Measurements from ENCODE around the gene NSUN3.
A peak's percentile ranks its signal among the peaks of the same experiment; 100 is the strongest.
"Not testable (repeated sequence)": the region's sequence is repeated elsewhere in the genome, so short reads cannot be mapped to it uniquely, and the experiment has no call there.

Gene NSUN3

GRCh38 chr3:94099311-94099710, 36.5 kb downstream of the NSUN3 start:
- no peaks in the 10 kb centered on the region for H3K9me3 ChIP-seq (ENCODE audit: control insufficient read depth, low read length)

GRCh38 chr3:94101860-94102259, 39.0 kb downstream of the NSUN3 start:
- Histone ChIP-seq H3K9me3 (ENCODE audit: control insufficient read depth, low read length) (no peaks in the 10 kb centered on the region), H3K27me3 (replicated peaks; ENCODE audit: control insufficient read depth, insufficient read depth, low read length) (no peaks in the 10 kb centered on the region), H3K4me1 (ENCODE audit: control insufficient read depth, insufficient read depth, low read length) (peaks cover 13% of the 10 kb centered on the region), H3K36me3 (ENCODE audit: control insufficient read depth, insufficient read depth, low read length, severe bottlenecking) (peaks cover 20% of the 10 kb centered on the region), H3K9ac (ENCODE audit: low read length) (no peak overlapping the region), H3K4me3 (ENCODE audit: low read length) (no peak overlapping the region)
- DNase-seq (ENCODE audit: low read depth): peak; percentile 35

More at GRCh38 chr3:94099311-94099710, 36.5 kb downstream of the NSUN3 start:
- DNase-seq (ENCODE audit: low read depth): no peak
- H3K4me1 ChIP-seq (ENCODE audit: control insufficient read depth, insufficient read depth, low read length): peaks cover 13% of the 10 kb centered on the region
- H3K9ac ChIP-seq (ENCODE audit: low read length): no peak overlapping the region
- no peaks in the 10 kb centered on the region for H3K27me3 ChIP-seq (replicated peaks; ENCODE audit: control insufficient read depth, insufficient read depth, low read length)
- H3K36me3 ChIP-seq (ENCODE audit: control insufficient read depth, insufficient read depth, low read length, severe bottlenecking): peaks cover 18% of the 10 kb centered on the region
- no peak overlapping the region for H3K4me3 ChIP-seq (ENCODE audit: low read length)

- H3K4me3 ChIP-seq (ENCODE audit: low read length): no peak overlapping the region
- no peaks in the 10 kb centered on the region for H3K27me3 ChIP-seq (replicated peaks; ENCODE audit: control insufficient read depth, insufficient read depth, low read length)
- peaks cover 16% of the 10 kb centered on the region for H3K36me3 ChIP-seq (ENCODE audit: control insufficient read depth, insufficient read depth, low read length, severe bottlenecking)
- no peaks in the 10 kb centered on the region for H3K4me1 ChIP-seq (ENCODE audit: control insufficient read depth, insufficient read depth, low read length)
- H3K9me3 ChIP-seq (ENCODE audit: control insufficient read depth, low read length): no peaks in the 10 kb centered on the region
- no peak overlapping the region for H3K9ac ChIP-seq (ENCODE audit: low read length)
- no peak for DNase-seq (ENCODE audit: low read depth)
Measured at GRCh38 chr3:94106268-94106667, 43.4 kb downstream of the NSUN3 start.

DNA sequence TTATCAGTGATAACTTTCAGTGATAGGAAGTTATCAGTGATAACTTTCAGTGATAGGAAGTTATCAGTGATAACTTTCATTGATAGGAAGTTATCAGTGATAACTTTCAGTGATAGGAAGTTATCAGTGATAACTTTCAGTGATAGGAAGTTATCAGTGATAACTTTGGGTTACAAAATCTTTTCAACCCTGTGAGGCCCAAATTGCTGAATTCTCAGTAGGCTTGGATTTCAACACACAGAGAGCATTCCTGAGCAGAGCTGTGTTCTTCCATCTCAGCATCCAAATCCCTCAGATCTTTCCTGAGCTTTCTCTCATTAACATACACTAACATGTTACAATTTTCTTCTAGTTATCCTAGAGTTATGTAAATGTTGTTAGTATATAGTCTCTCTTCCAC, 47.4 kb downstream of the NSUN3 start:
- not testable (repeated sequence) for H3K9me3 ChIP-seq (ENCODE audit: control insufficient read depth, low read length); H3K9ac ChIP-seq (ENCODE audit: low read length); H3K4me3 ChIP-seq (ENCODE audit: low read length); H3K4me1 ChIP-seq (ENCODE audit: control insufficient read depth, insufficient read depth, low read length); H3K36me3 ChIP-seq (ENCODE audit: control insufficient read depth, insufficient read depth, low read length, severe bottlenecking); H3K27me3 ChIP-seq (replicated peaks; ENCODE audit: control insufficient read depth, insufficient read depth, low read length)
- DNase-seq (ENCODE audit: low read depth): peak; percentile 45

DNA sequence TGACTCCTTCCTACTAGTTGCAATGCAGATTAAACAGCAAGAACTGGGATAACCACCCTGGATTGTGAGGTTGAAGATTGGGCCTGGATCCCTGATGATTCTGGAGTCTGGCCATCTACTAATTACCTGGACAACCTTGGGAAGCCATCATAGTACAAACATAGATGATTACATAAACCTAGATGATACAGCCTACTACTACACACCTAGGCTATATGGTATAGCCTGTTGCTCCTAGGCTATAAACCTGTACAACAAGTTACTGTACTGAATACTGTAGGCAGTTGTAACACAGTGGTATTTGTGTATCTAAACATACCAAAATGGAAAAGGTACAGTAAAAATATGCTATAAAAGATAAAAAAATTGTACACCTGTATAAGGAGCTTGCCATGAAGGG, 48.0 kb downstream of the NSUN3 start:
- H3K4me1 ChIP-seq (ENCODE audit: control insufficient read depth, insufficient read depth, low read length): no peaks in the 10 kb centered on the region
- no peaks in the 10 kb centered on the region for H3K9me3 ChIP-seq (ENCODE audit: control insufficient read depth, low read length)
- H3K36me3 ChIP-seq (ENCODE audit: control insufficient read depth, insufficient read depth, low read length, severe bottlenecking): peaks cover 9% of the 10 kb centered on the region
- H3K4me3 ChIP-seq (ENCODE audit: low read length): no peak overlapping the region
- no peaks in the 10 kb centered on the region for H3K27me3 ChIP-seq (replicated peaks; ENCODE audit: control insufficient read depth, insufficient read depth, low read length)
- no peak overlapping the region for H3K9ac ChIP-seq (ENCODE audit: low read length)
- DNase-seq (ENCODE audit: low read depth): no peak

DNA sequence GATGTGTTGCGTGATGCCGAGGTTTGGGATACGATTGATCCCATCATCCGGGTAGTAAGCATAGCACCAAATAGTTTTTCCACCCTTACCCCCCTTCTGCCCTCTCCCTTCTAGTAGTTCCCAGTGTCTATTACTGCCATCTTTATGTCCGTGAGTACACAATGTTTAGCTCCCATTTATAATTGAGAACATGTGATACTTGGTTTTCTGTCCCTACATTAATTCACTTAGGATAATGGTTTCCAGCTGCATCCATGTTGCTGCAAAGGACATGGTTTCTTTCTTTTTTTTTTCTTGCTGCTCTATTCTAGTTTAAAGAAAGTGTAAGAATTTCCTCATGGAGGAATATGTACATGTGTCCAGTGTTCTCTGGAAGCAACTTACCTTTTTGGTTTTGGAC, 51.8 kb downstream of the NSUN3 start:
- H3K36me3 ChIP-seq (ENCODE audit: control insufficient read depth, insufficient read depth, low read length, severe bottlenecking): peaks cover 6% of the 10 kb centered on the region
- H3K27me3 ChIP-seq (replicated peaks; ENCODE audit: control insufficient read depth, insufficient read depth, low read length): no peaks in the 10 kb centered on the region

DNA sequence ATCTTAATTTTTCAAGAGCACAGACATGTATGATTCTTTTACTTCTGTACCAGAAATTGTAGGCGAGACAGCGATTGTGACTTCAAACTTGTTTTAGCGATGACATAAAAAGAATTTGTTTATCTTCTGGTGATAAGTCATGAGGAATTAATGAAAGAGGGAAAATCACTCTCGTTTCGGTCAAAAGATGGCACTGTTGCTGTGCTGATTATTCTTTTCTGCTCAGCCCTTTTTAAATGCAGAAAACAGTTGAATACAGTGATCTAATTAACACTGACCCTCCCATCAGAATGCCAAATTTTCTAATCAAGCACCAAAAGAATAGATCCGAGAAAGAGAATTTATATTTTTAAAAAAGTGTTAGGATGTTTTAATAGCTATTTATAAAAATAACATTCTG, 52.6 kb downstream of the NSUN3 start:
- DNase-seq (ENCODE audit: low read depth): peak; percentile 59
- Histone ChIP-seq H3K4me3 (ENCODE audit: low read length) (no peak overlapping the region), H3K27me3 (replicated peaks; ENCODE audit: control insufficient read depth, insufficient read depth, low read length) (no peaks in the 10 kb centered on the region), H3K36me3 (ENCODE audit: control insufficient read depth, insufficient read depth, low read length, severe bottlenecking) (peaks cover 6% of the 10 kb centered on the region), H3K4me1 (ENCODE audit: control insufficient read depth, insufficient read depth, low read length) (no peaks in the 10 kb centered on the region), H3K9ac (ENCODE audit: low read length) (no peak overlapping the region), H3K9me3 (ENCODE audit: control insufficient read depth, low read length) (no peaks in the 10 kb centered on the region)

More for the DNA sequence above, 51.8 kb downstream of the NSUN3 start:
- no peaks in the 10 kb centered on the region for H3K9me3 ChIP-seq (ENCODE audit: control insufficient read depth, low read length)
- no peak overlapping the region for H3K4me3 ChIP-seq (ENCODE audit: low read length)
- H3K9ac ChIP-seq (ENCODE audit: low read length): no peak overlapping the region
- H3K4me1 ChIP-seq (ENCODE audit: control insufficient read depth, insufficient read depth, low read length): no peaks in the 10 kb centered on the region
- DNase-seq (ENCODE audit: low read depth): peak; percentile 61

- no peak overlapping the region for H3K9ac ChIP-seq (ENCODE audit: low read length)
- no peaks in the 10 kb centered on the region for H3K36me3 ChIP-seq (ENCODE audit: control insufficient read depth, insufficient read depth, low read length, severe bottlenecking)
- DNase-seq (ENCODE audit: low read depth): no peak
- no peaks in the 10 kb centered on the region for H3K9me3 ChIP-seq (ENCODE audit: control insufficient read depth, low read length)
- H3K4me1 ChIP-seq (ENCODE audit: control insufficient read depth, insufficient read depth, low read length): no peaks in the 10 kb centered on the region
- H3K27me3 ChIP-seq (replicated peaks; ENCODE audit: control insufficient read depth, insufficient read depth, low read length): no peaks in the 10 kb centered on the region
- H3K4me3 ChIP-seq (ENCODE audit: low read length): no peak overlapping the region
Measured at GRCh38 chr3:94117729-94118128, 54.9 kb downstream of the NSUN3 start.

GRCh38 chr3:94118390-94118789, 55.5 kb downstream of the NSUN3 start:
- no peaks in the 10 kb centered on the region for H3K27me3 ChIP-seq (replicated peaks; ENCODE audit: control insufficient read depth, insufficient read depth, low read length)
- H3K4me1 ChIP-seq (ENCODE audit: control insufficient read depth, insufficient read depth, low read length): no peaks in the 10 kb centered on the region
- DNase-seq (ENCODE audit: low read depth): no peak
- no peaks in the 10 kb centered on the region for H3K36me3 ChIP-seq (ENCODE audit: control insufficient read depth, insufficient read depth, low read length, severe bottlenecking)
- H3K4me3 ChIP-seq (ENCODE audit: low read length): no peak overlapping the region
- H3K9me3 ChIP-seq (ENCODE audit: control insufficient read depth, low read length): no peaks in the 10 kb centered on the region
- no peak overlapping the region for H3K9ac ChIP-seq (ENCODE audit: low read length)

DNA sequence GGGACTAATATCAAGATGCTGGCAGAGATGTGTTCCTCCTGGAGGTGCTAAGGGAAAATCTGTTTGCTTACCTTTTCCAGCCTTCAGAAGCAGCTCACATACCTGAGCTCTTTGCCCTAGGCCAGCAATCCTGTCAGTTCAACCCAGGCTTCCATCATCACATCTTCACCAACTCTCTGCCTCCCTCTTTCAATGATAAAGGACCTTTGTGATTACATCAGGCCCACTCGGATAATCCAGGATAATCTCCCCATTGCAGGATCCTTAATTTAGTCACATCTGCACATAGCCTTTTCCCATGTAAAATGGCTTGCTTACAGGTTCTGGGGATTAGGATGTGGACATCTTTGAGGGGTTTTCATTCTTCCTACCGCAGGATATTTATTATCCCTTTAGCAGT, 58.3 kb downstream of the NSUN3 start:
- no peak for DNase-seq (ENCODE audit: low read depth)
- Histone ChIP-seq H3K36me3 (ENCODE audit: control insufficient read depth, insufficient read depth, low read length, severe bottlenecking) (peaks cover 2% of the 10 kb centered on the region), H3K27me3 (replicated peaks; ENCODE audit: control insufficient read depth, insufficient read depth, low read length) (no peaks in the 10 kb centered on the region), H3K4me3 (ENCODE audit: low read length) (no peak overlapping the region), H3K9me3 (ENCODE audit: control insufficient read depth, low read length) (no peaks in the 10 kb centered on the region), H3K9ac (ENCODE audit: low read length) (no peak overlapping the region), H3K4me1 (ENCODE audit: control insufficient read depth, insufficient read depth, low read length) (no peaks in the 10 kb centered on the region)

- no peak for DNase-seq (ENCODE audit: low read depth)
Measured at GRCh38 chr3:94127115-94127514, 64.3 kb downstream of the NSUN3 start.

GRCh38 chr3:94130690-94131089, 67.8 kb downstream of the NSUN3 start:
- Histone ChIP-seq H3K4me3 (ENCODE audit: low read length) (no peak overlapping the region), H3K4me1 (ENCODE audit: control insufficient read depth, insufficient read depth, low read length) (no peaks in the 10 kb centered on the region), H3K9me3 (ENCODE audit: control insufficient read depth, low read length) (no peaks in the 10 kb centered on the region), H3K36me3 (ENCODE audit: control insufficient read depth, insufficient read depth, low read length, severe bottlenecking) (peaks cover 5% of the 10 kb centered on the region), H3K9ac (ENCODE audit: low read length) (no peak overlapping the region), H3K27me3 (replicated peaks; ENCODE audit: control insufficient read depth, insufficient read depth, low read length) (no peaks in the 10 kb centered on the region)
- DNase-seq (ENCODE audit: low read depth): no peak

More at GRCh38 chr3:94127115-94127514, 64.3 kb downstream of the NSUN3 start:
- Histone ChIP-seq H3K4me3 (ENCODE audit: low read length) (no peak overlapping the region), H3K9me3 (ENCODE audit: control insufficient read depth, low read length) (no peaks in the 10 kb centered on the region), H3K9ac (ENCODE audit: low read length) (no peak overlapping the region), H3K36me3 (ENCODE audit: control insufficient read depth, insufficient read depth, low read length, severe bottlenecking) (peaks cover 5% of the 10 kb centered on the region), H3K27me3 (replicated peaks; ENCODE audit: control insufficient read depth, insufficient read depth, low read length) (no peaks in the 10 kb centered on the region), H3K4me1 (ENCODE audit: control insufficient read depth, insufficient read depth, low read length) (no peaks in the 10 kb centered on the region)

Measured in adipocyte (in vitro differentiated cells).